Anterior cingulate cortex (tissue), 58 donors: ENCODE results near the gene WBP2.
A peak's percentile ranks its signal among the peaks of the same experiment; 100 is the strongest.
"Not testable (repeated sequence)": the region's sequence is repeated elsewhere in the genome, so short reads cannot be mapped to it uniquely, and the experiment has no call there.

Experiments
- DNase-seq, 58 donors: peaks; one replicate each; lab custom pipeline; 2025; lab: John Stamatoyannopoulos, UW

WBP2 gene

GRCh38 chr17:75870228-75870627 lies 15.1 kb upstream of the WBP2 start:
- not testable (repeated sequence) for DNase-seq

DNA sequence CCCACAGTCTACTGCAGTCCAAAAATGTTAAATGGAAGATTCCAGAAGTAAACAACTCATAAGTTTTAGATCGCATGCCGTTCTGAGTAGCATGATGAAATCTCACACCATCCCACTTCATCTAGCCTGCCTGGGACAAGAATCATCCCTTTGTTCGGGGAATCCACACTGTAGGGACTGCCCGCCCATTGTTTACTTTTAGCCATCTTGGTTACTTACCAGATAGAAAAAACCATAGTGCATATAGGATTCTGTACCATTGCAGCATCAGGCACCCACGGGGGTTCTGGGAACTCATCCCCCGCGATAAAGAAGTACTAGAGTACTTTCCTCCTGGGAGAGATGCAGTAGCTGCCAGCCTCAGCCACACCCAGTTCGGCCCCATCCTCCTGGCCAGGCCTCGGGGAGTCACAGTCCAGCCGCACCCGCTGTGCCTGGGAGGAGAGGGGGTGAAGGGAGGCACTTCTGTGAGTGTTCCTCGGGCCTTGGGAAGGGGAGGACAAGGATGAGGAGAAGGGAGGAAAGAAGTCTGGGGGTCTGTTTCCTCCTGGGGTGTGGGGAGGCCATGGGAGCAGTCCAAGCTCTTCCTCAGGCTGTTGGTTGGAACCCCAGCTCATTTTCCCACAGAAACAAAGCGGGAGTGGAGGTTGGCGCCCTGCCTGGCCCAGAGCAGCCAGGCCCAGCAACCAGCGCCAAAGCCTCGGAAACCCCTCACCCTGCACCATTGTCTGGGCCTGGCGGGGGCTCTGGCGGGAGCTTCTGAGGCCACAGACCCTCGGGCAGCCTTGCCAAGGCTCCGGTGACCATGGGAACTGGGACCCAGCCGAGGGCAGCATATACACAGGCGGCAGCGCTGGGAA lies 14.4 kb upstream of the WBP2 start:
- DNase-seq = peak in 54 of 58 donors; percentile 49 to 90 (median 80)

DNA sequence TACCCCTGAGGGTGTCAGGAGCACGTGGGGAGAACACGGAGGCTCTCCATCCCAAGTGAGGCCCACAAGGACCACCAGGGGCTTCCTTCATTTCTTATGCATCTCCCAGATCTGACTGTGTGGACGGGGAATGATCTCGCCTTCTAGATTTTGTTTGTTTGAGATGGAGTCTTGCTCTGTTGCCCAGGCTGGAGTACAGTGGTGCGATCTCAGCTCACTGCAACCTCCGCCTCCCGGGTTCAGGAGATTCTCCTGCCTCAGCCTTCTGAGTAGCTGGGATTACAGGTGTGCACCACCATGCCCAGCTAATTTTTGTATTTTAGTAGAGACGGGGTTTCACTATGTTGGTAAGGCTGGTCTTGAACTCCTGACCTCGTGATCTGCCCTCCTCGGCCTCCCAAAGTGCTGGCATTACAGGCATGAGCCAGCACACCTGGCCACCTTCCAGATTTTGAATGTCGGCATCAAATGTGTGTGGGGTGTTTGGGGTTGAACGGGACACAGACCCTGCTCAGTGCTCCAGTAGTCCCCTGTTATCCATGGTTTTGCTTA lies 13.7 kb upstream of the WBP2 start:
- peak in 2 of 58 donors; percentile 65 to 67 for DNase-seq

DNA sequence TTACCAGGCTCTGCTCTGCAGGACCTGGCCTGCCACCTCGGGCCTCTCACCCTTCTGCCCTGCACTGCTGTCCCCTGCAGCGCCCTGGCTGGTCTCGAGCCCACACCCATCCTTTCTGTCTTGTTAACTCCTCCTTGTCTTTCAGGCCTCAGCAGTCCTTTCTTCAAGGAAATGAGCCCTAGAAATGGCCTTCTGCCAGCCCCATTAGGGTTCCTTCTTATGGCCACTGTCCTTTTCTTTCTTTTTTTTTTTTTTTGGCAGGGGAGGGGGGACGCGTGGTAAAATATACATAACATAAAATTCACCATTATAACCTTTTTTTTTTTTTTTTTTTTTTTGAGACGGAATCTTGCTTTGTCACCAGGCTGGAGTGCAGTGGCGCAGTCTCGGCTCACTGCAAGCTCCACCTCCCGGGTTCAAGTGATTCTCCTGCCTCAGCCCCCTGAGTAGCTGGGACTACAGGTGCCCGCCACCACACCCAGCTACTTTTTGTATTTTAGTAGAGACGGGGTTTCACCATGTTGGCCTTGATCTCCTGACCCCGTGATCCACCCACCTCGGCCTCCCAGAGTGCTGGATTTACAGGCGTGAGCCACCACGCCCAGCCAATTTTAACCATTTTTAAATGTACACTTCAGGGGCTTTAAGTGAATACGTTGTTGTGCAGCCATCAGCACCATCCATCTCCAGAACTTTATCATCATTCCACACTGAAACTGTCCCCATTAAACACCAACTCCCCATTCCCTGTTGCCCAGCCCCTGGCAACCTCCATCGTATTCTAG lies 10.5 kb upstream of the WBP2 start:
- not testable (repeated sequence) for DNase-seq

- DNase-seq = not testable (repeated sequence)
Observed at GRCh38 chr17:75864887-75865286, 9.8 kb upstream of the WBP2 start.

DNA sequence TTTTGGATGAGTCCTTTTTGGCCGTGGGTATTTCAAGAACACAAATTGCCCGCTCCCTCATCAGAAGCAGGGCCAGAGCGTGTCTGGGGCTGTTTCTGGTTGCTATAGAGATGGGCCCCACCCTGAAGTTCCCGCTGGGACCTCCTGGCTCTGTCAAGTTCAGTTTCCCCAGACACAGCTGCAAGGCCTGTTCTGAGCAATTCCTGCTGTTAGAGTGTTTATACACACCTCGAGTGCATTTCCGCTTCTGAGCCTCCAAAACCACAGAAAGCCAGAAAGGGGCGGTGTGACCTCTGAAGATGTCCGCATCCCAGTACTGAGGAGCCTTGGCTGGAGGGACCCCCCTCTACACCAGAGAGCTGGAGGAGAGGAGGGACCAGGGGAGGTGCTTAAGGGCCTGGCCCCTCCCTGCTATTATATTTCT lies 9.3 kb upstream of the WBP2 start:
- DNase-seq = no peak

DNA sequence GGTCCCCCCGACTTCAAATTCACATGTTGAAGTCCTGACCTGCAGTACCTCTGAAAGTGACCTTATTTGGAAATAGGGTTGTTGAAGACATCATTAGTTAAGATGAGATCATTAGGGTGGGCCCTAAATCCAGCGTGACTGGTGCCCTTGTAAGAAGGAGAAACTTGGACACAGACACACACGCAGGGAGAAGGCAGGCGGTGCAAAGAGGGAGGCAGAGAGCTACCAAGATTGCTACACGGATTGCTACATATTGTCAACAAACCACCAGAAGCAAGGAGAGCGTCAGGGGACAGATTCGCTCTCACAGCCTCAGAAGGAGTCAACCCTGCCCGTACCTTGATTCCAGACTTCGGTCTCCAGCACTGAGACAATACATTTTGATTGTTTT lies 6.8 kb upstream of the WBP2 start:
- DNase-seq = no peak

GRCh38 chr17:75859358-75859757 lies 4.2 kb upstream of the WBP2 start:
- DNase-seq = not testable (repeated sequence)

GRCh38 chr17:75856062-75856756 lies 1.1 kb upstream of the WBP2 start:
- peak in 10 of 58 donors; percentile 45 to 73 (median 63) for DNase-seq

DNA sequence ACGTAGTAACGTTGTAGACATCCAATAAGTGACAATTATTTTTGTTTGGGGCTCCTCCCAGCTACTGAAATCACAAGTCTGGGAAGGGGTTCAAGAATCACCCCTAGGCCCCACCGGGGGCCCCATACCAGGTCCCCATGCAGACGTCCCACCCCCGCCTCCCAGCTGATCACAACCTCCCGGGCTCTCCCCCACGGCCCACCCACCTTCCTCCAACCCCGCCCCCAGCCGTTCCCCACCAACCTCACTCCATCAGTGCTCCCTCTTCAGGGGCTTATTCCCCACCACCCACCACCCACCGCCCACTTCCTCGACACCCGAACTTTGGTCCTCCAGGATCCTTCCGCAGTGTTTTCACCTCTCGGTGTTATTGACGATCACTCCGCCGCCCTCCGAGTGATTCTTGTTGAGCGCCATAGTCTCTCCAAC lies 240 bp downstream of the WBP2 start:
- DNase-seq = peak in 7 of 58 donors; percentile 65 to 77 (median 70)

DNA sequence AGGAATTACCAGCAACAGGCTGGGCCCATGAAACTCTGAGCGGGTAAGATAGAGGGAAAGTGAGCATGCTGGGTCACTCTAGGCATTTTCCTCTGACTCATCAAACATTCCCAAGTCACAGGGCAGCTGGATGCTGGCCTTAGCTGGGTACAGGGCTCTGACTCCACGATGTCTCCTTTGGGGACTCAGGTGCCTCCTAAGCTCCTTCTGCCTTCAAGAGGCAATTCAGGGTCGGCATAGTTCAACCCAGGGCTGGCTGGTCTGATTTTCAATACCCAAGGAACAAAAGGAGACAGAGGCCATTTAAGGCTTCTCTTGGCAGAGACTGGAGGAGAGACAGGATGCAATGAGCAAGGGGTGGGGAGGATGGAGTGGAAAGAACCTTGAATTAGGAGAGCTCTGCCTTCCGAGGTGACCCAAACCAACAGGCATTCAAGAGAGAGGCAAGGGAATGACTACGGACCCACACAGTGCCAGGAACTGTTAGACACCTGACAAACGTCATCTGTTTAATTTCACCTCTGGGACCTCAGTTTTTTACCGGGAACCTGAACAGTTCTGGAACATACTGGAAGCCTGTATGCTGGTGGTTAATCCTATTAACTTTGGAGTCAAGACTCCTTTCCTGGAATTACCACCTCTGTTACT lies 910 bp downstream of the WBP2 start:
- peak in 3 of 58 donors; percentile 23 to 47 (median 44) for DNase-seq

GRCh38 chr17:75853433-75853832 lies 1.7 kb downstream of the WBP2 start:
- no peak for DNase-seq

DNA sequence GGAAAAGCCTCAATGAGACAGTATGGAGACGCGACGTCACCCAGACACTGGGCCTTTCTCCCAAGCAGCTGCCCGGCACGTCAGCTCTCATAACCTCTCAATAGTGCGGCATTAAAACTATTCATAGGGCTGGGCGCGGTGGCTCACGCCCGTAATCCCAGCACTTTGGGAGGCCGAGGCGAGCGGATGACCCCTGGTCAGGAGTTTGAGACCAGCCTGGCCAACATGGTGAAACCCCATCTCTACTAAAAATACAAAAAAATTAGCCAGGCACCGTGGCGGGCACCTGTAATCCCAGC lies 3.5 kb downstream of the WBP2 start:
- peak in 3 of 58 donors; percentile 28 to 51 (median 43) for DNase-seq

- DNase-seq = peak in 47 of 58 donors; percentile 19 to 88 (median 61)
Observed at GRCh38 chr17:75850928-75851692, 4.0 kb downstream of the WBP2 start.

DNA sequence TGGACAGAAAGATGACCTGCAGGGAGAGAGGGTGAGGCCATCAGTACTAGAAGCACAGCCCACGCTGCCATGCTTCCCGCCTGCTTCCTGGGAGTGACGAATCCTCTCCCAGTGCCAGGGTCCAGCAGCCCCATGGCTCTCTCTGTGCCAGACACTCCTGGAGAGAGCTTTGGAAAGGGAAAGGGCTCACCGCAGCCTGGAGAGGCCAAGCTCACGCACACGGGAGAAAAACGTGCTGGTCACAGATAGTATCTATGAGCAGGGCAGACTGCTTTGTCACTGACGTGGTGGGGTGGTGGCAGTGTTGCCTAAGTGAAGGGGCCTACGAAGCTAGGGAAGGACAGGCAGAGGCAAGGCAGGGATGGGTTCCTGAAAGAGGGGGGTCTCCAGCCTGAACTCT lies 5.4 kb downstream of the WBP2 start:
- peak in 4 of 58 donors; percentile 21 to 42 (median 32) for DNase-seq

DNA sequence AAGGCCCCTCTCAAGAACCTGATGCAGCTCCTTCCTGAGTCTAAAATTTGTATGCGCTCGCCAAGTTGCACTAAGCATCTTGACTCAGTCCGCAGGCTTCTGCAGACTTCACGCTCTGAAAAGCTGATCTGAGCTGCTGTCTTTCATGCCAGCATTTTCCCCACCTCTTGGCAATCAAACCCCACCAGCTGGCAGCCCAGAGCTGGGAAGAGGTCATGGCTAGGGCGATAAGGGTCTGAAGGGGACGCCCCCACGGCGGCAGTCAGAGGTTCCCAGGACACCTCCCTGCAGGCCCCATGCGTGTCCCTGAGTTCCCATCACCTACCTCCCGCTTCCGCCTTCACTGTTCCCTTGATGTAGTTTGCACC lies 5.9 kb downstream of the WBP2 start:
- DNase-seq = peak in 1 of 58 donors; percentile 53

GRCh38 chr17:75848523-75849278 lies 6.4 kb downstream of the WBP2 start:
- peak in 54 of 58 donors; percentile 30 to 93 (median 72) for DNase-seq
